NCI-H1417 treated with DMSO at 0.1 percent for 48 hours (cell line): ENCODE data around the gene PCDHA1.
"Not testable (repeated sequence)": the region's sequence is repeated elsewhere in the genome, so short reads cannot be mapped to it uniquely, and the experiment has no call there.

ENCODE experiments used
- DNase-seq: peaks from one replicate; lab custom pipeline; 2025; lab: John Stamatoyannopoulos, UW

Gene PCDHA1

DNA sequence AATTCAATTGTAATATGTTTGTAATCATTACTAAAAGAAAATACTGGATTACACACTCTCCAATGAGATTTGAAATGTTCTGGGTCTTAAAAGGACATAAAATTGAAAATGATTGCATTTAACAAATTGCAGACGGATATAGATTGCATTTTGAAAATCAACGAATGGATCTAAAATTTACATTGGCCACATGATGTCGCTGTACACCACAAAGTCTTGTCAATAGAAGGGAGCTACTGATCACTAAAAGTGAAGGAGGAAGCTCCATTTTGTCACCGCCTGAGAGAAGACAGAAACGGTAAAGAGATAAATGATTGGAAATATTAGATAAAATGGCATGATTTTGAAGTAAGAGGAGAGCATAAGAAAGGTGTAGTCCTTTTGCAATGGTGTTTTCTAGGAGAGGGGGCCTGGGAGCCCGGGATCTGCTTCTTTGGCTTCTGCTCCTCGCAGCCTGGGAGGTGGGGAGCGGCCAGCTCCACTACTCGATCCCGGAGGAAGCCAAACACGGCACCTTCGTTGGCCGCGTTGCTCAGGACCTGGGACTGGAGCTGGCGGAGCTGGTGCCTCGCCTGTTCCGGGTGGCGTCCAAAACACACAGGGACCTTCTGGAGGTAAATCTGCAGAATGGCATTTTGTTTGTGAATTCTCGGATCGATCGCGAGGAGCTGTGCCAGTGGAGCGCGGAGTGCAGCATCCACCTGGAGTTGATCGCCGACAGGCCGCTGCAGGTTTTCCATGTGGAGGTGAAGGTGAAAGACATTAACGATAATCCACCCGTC is at the start of gene PCDHA1:
Gene PCDHA1 (plus strand): TSS at position 236 of the 782 bp plus-strand sequence.
- no peak for DNase-seq

DNA sequence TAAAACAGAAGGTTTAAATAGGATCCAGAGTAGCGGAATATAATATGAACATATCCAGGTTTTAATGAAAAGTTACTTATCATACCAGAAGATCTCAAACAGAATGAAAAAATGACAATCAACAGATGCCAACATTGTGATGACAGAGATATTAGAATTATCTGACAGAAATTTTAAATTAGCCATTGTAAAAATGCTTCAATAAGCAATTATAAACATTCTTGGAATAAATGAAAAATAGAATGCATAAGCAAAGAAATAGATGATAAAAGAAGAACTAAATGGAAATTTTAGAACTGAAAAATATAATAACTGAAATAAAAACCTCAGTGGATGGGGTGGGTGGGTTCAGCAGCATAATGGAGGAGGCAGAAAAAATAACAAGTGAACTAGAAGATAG is 48.5 kb upstream of the PCDHA1 start:
- DNase-seq: no peak

DNA sequence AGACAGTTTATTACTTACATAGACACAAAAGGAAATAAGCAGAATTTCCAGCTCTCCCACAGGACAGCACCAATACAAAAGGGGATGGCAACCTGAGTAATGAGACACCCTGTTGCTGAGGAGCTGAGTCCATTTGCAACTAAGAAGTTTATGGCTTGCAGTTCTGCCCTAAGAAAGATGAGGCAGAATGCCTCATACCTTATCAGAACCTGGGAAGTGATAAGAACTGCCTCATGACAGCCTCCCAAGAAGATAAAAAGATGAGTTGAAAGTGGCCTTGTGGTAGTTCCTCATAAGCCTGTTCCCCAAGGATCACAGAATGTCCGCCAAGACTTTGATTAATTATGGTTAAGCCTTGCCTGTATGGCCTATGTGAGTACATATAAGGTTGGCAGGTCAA is 44.0 kb upstream of the PCDHA1 start:
- DNase-seq: no peak

DNA sequence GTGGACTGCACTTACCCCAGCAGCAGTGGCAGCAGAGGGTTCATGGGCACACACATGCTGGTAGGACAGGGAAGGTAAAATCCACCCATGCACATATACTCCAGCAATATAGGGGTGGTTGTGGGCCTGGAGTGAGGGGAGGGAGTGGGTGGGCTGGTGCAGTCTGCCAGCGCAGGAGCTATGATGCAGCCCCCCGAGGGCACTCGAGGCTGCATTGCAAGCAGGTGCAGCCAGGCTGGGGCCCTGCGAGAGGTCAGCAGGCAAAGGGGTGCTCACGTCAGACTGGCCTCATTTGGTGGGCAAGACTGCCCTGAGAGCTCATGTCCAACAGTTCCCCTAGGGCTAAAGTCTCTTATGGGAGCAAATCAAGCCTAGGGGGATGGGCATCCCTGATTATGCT is 32.4 kb upstream of the PCDHA1 start:
- no peak for DNase-seq

DNA sequence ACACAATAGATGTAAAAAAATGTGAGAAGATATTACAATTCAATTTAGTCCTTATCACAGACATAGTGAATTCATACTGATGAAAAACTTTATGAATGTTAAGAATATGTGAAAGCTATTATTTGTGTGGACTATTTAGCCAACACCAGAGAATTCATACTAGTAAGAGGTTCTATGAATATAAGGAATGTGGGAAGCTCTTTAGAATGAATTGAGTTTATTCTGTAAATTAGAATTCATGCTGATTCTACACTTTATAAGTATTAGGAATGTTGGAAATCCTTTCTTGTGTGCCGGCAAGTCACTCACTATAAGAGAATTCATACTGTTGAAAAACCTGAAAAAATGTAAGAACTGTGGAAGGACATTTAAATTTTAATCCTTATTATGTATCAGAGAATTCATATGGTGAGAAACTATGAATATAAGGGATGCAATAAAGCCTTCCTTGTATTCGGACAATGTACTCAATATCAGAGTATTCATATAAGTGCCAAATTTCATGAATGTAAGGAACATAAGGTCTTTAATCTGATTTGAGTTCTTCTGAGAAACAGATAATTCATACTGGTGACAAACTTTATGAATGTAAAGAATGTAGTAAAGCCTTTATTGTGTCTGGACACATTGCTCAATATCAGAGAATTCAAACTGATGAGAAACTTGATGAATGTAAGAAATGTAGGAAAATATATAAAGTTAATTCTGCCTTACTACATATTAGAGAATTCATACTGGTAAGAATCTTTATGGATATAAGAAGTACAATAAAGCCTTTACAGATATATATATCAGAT is 21.6 kb upstream of the PCDHA1 start:
- DNase-seq: no peak

DNA sequence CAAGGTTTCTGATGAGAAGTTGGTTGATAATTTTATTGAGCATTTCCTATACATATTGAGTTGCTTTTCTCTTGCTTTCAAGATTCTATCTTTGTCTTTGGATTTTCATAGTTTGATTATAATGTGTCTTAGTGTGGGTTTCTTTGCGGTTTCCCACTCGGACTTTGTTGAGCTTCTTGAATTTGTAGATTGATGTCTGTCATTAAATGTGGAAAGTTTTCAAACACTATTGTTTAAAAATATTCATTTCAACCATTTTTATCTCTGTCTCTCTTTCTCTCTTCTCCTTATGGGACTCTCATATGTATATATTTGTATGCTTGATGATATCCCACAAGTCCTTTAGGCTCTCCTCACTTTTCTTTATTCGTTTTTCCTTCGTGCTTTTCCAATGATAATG is 18.5 kb upstream of the PCDHA1 start:
- no peak for DNase-seq

DNA sequence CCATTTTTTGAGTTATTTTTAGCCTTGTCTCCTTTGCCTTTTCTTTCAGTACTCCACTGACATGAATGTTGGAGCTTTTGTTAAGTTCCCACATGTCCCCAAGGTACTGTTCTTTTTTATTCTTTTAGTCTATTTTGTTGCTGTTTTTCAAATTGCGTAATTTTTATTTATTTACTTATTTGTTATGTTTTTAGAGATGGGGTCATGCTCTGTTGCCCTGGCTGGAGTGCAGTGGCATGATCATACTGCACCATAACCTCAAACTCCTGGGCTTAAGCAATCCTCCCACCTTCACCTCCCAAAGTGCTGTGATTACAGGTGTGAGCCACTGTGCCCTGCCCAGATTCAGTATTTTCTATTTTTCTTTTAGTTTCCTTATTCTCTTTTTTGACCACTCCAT is 5.4 kb upstream of the PCDHA1 start:
- DNase-seq: no peak

DNA sequence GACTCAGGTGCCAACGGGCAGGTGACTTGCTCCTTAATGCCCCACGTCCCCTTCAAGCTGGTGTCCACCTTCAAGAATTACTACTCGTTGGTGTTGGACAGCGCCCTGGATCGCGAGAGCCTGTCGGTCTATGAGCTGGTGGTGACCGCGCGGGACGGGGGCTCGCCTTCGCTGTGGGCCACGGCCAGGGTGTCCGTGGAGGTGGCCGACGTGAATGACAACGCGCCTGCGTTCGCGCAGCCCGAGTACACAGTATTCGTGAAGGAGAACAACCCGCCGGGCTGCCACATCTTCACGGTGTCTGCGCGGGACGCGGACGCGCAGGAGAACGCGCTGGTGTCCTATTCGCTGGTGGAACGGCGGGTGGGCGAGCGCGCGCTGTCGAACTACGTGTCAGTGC is 1.5 kb downstream of the PCDHA1 start:
- DNase-seq: not testable (repeated sequence)

DNA sequence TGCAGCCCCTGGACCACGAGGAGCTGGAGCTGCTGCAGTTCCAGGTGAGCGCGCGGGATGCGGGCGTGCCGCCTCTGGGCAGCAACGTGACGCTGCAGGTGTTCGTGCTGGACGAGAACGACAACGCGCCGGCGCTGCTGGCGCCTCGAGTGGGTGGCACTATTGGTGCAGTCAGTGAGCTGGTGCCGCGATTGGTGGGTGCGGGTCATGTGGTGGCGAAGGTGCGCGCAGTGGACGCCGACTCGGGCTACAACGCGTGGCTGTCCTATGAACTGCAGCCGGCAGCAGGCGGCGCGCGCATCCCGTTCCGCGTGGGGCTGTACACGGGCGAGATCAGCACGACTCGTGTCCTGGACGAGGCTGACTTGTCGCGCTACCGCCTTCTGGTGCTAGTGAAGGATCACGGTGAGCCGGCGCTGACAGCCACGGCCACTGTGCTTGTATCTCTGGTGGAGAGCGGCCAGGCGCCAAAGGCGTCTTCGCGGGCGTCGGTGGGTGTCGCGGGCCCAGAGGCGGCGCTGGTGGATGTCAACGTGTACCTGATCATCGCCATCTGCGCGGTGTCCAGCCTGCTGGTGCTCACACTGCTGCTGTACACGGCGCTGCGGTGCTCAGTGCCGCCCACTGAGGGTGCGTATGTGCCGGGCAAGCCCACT is 2.0 kb downstream of the PCDHA1 start:
- not testable (repeated sequence) for DNase-seq

DNA sequence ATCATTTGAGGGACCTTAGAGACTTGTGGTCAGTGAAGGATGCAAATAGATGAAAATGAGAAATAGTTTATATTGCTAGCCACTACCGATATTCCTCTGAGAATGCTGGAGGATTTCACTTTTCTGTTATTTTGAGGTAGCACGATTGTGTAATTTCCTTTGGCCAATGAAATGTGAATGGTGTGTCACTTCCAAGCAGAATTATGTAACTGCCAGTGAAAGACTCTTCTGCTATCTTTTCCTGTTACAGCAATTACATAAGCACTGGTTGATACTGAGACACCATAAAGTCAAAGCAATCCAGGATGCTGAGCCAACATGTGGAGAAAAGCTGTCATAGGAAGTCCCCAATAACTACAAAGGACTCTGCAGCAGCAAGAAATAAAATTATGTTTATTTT is 5.1 kb downstream of the PCDHA1 start:
- no peak for DNase-seq

DNA sequence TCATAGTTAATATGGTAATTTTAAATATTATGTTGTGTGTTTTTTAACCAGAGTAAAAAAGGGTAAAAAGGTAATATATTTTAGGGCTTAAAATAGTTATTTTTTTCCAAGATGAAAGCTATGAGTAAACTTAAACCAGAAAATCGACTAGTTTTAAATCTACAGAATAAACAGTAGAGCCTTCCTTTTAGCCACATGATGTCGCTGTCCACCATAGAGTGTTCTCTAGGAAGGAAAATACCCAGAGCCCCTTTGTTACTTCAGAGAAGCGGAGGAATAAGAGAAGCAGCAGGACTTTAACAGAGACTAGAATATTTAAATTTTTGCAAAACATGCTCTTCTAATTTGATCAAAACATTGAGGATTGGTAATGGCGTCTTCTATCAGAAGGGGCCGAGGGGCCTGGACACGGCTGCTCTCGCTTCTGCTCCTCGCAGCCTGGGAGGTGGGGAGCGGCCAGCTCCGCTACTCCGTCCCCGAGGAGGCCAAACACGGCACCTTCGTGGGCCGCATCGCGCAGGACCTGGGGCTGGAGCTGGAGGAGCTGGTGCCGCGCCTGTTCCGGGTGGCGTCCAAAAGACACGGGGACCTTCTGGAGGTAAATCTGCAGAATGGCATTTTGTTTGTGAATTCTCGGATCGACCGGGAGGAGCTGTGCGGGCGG is 8.8 kb downstream of the PCDHA1 start, which contains the start of gene PCDHA2:
Gene PCDHA2 (plus strand): TSS at position 258 of the 664 bp plus-strand sequence.
- no peak for DNase-seq

DNA sequence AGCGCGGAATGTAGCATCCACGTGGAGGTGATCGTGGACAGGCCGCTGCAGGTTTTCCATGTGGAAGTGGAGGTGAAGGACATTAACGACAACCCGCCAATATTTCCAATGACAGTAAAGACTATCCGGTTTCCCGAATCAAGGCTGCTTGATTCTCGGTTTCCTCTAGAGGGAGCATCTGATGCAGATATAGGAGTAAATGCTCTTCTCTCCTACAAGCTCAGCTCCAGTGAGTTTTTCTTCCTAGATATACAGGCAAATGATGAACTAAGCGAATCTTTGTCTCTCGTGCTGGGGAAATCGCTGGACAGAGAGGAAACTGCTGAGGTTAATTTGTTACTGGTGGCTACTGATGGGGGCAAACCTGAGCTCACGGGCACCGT is 9.3 kb downstream of the PCDHA1 start:
- no peak for DNase-seq

DNA sequence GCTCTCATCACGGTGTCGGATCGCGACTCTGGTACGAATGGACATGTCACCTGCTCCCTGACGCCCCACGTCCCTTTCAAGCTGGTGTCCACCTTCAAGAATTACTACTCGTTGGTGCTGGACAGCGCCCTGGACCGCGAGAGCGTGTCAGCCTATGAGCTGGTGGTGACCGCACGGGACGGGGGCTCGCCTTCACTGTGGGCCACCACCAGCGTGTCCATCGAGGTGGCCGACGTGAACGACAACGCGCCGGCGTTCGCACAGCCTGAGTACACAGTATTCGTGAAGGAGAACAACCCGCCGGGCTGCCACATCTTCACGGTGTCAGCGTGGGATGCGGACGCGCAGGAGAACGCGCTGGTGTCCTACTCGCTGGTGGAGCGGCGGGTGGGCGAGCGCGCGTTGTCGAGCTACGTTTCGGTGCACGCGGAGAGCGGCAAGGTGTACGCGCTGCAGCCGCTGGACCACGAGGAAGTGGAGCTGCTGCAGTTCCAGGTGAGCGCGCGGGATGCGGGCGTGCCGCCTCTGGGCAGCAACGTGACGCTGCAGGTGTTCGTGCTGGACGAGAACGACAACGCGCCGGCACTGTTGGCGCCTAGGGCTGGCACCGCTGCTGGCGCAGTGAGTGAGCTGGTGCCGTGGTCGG is 10.3 kb downstream of the PCDHA1 start:
- not testable (repeated sequence) for DNase-seq

DNA sequence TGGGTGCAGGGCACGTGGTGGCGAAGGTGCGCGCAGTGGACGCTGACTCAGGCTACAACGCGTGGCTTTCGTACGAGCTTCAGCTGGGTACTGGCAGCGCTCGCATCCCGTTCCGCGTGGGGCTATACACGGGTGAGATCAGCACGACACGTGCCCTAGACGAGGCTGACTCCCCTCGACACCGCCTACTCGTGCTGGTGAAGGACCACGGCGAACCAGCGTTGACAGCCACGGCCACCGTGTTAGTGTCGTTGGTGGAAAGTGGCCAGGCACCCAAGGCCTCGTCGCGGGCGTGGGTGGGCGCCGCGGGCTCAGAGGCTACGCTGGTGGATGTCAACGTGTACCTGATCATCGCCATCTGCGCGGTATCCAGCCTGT is 10.8 kb downstream of the PCDHA1 start:
- DNase-seq: no peak

DNA sequence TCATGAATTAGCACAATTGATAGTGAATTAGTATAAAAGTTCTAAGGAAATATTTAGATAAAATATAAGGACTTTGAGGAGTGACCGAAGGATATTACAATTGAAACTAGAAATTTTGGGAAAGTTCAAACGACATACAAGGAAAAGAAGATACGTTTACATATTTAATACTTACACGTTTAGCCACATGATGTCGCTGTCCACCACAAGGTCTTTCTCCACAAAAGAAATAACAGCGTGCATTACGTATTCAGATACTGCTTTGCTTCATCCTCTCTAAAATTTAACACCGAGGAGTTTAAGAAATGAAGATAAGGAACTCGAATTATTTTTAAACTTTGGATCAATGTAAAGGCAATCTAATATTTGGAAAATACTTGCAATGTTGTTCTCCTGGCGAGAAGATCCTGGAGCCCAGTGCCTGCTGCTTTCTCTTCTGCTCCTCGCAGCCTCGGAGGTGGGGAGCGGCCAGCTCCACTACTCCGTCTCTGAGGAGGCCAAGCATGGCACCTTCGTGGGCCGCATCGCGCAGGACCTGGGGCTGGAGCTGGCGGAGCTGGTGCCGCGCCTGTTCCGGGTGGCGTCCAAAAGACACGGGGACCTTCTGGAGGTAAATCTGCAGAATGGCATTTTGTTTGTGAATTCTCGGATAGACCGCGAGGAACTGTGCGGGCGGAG is 15.0 kb downstream of the PCDHA1 start, which contains the start of gene PCDHA3:
Gene PCDHA3 (plus strand): TSS at position 242 of the 678 bp plus-strand sequence.
- DNase-seq: no peak

DNA sequence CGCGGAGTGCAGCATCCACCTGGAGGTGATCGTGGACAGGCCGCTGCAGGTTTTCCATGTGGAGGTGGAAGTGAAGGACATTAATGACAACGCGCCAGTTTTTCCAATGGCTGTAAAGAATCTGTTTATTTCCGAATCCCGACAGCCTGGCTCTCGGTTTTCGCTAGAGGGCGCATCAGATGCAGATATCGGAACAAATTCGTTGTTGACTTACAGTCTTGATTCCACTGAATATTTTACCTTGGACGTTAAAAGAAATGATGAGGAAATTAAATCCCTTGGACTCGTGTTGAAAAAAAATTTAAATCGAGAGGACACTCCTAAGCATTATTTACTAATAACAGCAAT is 15.5 kb downstream of the PCDHA1 start:
- DNase-seq: no peak

DNA sequence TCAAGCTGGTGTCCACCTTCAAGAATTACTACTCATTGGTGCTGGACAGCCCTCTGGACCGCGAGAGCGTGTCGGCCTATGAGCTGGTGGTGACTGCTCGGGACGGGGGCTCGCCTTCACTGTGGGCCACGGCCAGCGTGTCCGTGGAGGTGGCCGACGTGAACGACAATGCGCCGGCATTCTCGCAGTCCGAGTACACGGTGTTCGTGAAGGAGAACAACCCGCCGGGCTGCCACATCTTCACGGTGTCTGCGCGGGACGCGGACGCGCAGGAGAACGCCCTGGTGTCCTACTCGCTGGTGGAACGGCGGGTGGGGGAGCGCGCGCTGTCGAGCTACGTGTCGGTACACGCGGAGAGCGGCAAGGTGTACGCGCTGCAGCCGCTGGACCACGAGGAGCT is 16.4 kb downstream of the PCDHA1 start:
- DNase-seq: not testable (repeated sequence)

DNA sequence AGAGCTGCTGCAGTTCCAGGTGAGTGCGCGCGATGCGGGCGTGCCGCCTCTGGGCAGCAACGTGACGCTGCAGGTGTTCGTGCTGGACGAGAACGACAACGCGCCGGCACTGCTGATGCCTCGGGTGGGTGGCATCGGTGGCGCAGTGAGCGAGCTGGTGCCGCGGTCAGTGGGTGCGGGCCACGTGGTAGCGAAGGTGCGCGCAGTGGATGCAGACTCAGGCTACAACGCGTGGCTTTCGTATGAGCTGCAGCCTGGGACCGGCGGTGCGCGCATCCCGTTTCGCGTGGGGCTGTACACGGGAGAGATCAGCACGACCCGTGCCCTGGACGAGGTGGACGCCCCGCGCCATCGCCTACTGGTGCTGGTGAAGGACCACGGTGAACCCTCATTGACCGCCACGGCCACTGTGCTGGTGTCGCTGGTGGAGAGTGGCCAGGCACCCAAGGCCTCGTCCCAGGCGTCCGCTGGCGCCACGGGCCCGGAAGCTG is 16.9 kb downstream of the PCDHA1 start:
- no peak for DNase-seq

DNA sequence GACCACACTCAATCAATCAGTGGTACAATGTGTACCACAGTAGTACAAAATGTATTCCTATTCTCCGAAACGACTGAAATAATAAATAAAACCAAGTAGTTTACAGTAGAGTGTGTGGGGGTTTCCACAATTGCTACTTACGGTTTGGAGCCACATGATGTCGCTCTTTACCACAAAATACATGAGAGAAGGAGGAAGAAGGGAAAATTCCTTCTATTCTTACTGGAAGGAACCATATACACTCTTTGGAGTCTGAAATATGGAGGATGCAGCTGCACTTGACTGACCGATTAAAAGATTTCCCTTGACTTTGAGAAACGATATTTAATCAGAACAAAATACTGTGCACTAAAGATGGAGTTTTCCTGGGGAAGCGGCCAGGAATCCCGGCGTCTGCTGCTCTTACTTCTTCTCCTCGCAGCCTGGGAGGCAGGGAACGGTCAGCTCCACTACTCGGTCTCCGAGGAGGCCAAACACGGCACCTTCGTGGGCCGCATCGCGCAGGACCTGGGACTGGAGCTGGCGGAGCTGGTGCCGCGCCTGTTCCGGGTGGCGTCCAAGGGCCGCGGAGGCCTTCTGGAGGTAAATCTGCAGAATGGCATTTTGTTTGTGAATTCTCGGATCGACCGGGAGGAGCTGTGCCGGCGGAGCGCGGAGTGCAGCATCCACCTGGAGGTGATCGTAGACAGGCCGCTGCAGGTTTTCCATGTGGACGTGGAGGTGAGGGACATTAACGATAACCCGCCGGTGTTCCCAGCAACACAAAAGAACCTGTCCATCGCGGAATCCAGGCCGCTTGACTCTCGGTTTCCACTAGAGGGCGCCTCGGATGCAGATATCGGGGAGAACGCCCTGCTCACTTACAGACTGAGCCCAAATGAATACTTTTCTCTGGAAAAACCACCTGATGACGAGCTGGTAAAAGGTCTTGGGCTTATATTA is 21.2 kb downstream of the PCDHA1 start, which contains the start of gene PCDHA4:
Gene PCDHA4 (plus strand): TSS at position 235 of the 942 bp plus-strand sequence.
- DNase-seq: no peak
